T-helper 2 cell treated with Interferon-gamma antibody and Interleukin-4, amounts not matched to agents 5 μg/mL and 100 μg/mL, for 36 hours (primary cell): ENCODE data around the gene TEX54.
"Not testable (repeated sequence)": the region's sequence is repeated elsewhere in the genome, so short reads cannot be mapped to it uniquely, and the experiment has no call there.

Experiments
- DNase-seq: peaks from one replicate; pipeline ENCODE4 v3.0.0; 2021; ENCODE audit warnings: low spot score
- H3K27ac Mint-ChIP-seq: one replicate; pipeline ENCODE4 v1.8.0; 2021; ENCODE audit warnings: mild to moderate bottlenecking, mixed read lengths
- H3K27me3 Mint-ChIP-seq: one replicate; pipeline ENCODE4 v1.8.0; 2021; ENCODE audit warnings: low read depth, mixed read lengths
- H3K36me3 Mint-ChIP-seq: one replicate; pipeline ENCODE4 v1.8.0; 2021; ENCODE audit warnings: low read depth, mixed read lengths
- H3K4me1 Mint-ChIP-seq: one replicate; pipeline ENCODE4 v1.8.0; 2021; ENCODE audit warnings: low read depth, mixed read lengths
- H3K4me3 Mint-ChIP-seq: one replicate; pipeline ENCODE4 v1.8.0; 2022; ENCODE audit warnings: mild to moderate bottlenecking, moderate library complexity, mixed read lengths
- H3K9me3 Mint-ChIP-seq: one replicate; pipeline ENCODE4 v1.8.0; 2021; ENCODE audit warnings: mixed read lengths

The TEX54 gene

GRCh38 chr11:62831520-62832335 lies 913 bp downstream of the TEX54 start, which contains the start of gene STX5:
Gene STX5, minus strand, starts transcription at chr11:62832051. Its CDS starts 808 bp downstream, at chr11:62831243.
- Mint-ChIP-seq H3K27ac (peak within 1 kb of the TSS; percentile 99), H3K4me3 (peak within 1 kb of the TSS; percentile 91)

DNA sequence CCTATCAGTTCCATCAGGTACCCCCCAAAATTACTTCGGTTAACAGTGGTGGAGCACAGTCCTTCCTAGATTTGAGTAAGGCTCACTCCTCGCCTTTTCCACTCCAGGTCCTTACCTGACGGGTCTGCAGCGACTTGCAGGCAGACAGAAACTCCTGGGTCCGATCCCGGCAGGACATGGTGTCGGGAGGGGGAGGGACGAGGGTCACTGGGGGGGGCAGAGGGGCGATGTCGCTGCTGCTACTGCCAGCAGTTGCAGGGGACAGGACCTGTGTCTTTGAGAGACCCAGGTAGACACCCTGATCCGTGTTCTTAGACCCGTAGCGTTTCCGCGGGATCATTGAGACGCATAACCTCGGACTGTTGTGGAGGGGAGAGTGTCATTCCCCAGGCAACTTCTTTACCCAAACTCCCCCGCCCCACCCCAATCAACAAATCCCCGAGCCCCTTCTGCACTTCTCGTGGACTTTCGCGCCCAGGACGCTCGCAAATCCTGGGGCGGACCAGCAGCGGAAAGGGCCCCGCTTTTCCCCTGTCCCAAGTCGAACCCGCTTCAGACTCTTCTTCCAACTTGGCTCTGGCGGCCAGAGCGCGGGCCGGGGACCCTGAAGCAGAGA lies 1.6 kb downstream of the TEX54 start:
- Mint-ChIP-seq H3K9me3 (no peaks in the 10 kb centered on the region), H3K27ac (peak overlapping the region; percentile 99), H3K27me3 (no peaks in the 10 kb centered on the region), H3K36me3 (peaks cover 34% of the 10 kb centered on the region), H3K4me3 (peak overlapping the region; percentile 91), H3K4me1 (peaks cover 20% of the 10 kb centered on the region)
- DNase-seq: no peak

More at GRCh38 chr11:62831520-62832335, 913 bp downstream of the TEX54 start, which contains the start of gene STX5:
- Mint-ChIP-seq H3K36me3 (peaks cover 38% of the 10 kb centered on the region), H3K9me3 (no peaks in the 10 kb centered on the region), H3K4me1 (peaks cover 20% of the 10 kb centered on the region), H3K27me3 (no peaks in the 10 kb centered on the region)
- DNase-seq: peak; percentile 99

- not testable (repeated sequence) for H3K9me3 Mint-ChIP-seq, H3K27ac Mint-ChIP-seq
- peaks cover 39% of the 10 kb centered on the region for H3K36me3 Mint-ChIP-seq
Measured at GRCh38 chr11:62828130-62828529, 4.5 kb downstream of the TEX54 start.

GRCh38 chr11:62823677-62824076 lies 9.0 kb downstream of the TEX54 start:
- peaks cover 46% of the 10 kb centered on the region for H3K36me3 Mint-ChIP-seq
- H3K4me3 Mint-ChIP-seq: no peak overlapping the region
- no peaks in the 10 kb centered on the region for H3K9me3 Mint-ChIP-seq
- H3K4me1 Mint-ChIP-seq: peaks cover 4% of the 10 kb centered on the region
- no peaks in the 10 kb centered on the region for H3K27me3 Mint-ChIP-seq
- no peak for DNase-seq
- H3K27ac Mint-ChIP-seq: no peak overlapping the region

More at GRCh38 chr11:62828130-62828529, 4.5 kb downstream of the TEX54 start:
- H3K4me1 Mint-ChIP-seq: peaks cover 16% of the 10 kb centered on the region
- DNase-seq, H3K4me3 Mint-ChIP-seq, H3K27me3 Mint-ChIP-seq: not testable (repeated sequence)

DNA sequence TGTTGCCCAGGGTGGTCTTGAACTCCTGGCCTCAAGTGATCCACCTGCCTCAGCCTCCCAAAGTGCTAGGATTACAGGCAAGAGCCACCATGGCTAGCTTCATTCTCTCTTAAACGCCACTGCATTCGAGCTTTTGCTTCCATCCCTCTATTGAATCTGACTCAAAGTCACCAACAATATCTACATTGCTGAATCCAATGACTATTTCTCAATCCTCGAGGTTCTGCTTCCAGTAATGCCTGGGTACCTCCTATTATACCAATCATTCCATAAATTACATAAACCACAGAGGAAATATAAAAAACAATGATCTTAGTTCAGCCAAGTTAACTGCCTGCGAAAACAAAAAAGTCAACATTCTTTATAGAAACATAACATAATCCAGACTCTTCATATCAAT lies 15.5 kb downstream of the TEX54 start:
- peaks cover 13% of the 10 kb centered on the region for H3K36me3 Mint-ChIP-seq
- no peak for DNase-seq
- H3K4me3 Mint-ChIP-seq: no peak overlapping the region
- H3K27me3 Mint-ChIP-seq: no peaks in the 10 kb centered on the region
- H3K9me3 Mint-ChIP-seq: no peaks in the 10 kb centered on the region
- H3K27ac Mint-ChIP-seq: no peak overlapping the region
- no peaks in the 10 kb centered on the region for H3K4me1 Mint-ChIP-seq

DNA sequence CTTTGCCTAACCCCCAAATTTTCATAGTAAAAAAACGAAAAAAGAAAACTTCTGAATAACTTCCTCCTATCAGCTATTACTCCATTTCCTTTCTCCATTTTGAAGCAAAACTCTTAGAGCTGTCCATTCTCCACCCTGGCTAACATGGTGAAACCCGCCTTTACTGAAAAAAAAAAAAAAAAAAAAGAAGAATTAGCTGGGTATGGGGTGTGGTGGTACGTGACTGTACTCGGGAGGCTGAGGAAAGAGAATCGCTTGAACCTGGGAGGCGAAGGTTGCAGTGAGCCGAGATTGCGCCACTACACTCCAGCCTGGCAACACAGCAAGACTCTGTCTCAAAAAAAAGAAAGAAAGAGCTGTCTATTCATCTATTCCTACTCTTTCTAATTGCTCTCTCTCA lies 16.1 kb downstream of the TEX54 start:
- Mint-ChIP-seq H3K36me3 (peaks cover 13% of the 10 kb centered on the region), H3K9me3 (no peaks in the 10 kb centered on the region), H3K27me3 (no peaks in the 10 kb centered on the region), H3K4me3 (no peak overlapping the region), H3K27ac (no peak overlapping the region), H3K4me1 (no peaks in the 10 kb centered on the region)
- no peak for DNase-seq

DNA sequence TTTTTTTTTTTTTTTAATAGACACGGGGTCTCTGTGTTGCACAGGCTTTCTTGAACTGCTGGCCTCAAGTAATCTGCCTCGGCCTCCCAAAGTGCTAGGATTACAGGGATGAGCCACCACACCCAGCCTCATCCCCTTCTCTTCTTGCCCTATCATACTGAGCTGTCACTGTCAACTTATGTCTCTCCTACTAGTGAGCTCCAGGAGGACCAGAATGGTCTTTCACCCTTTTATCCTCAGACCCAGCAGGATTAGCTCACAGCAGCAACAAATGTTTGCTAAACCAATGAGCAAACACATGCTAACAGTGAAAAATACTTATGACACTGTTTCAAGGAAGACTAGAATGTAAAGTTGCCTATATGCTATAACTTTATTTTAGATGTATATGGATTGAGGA lies 21.0 kb downstream of the TEX54 start:
- no peak overlapping the region for H3K27ac Mint-ChIP-seq
- H3K36me3 Mint-ChIP-seq: peaks cover 4% of the 10 kb centered on the region
- H3K4me1 Mint-ChIP-seq: peaks cover 1% of the 10 kb centered on the region
- no peak for DNase-seq
- H3K9me3 Mint-ChIP-seq: no peaks in the 10 kb centered on the region
- no peaks in the 10 kb centered on the region for H3K27me3 Mint-ChIP-seq
- H3K4me3 Mint-ChIP-seq: no peak overlapping the region

GRCh38 chr11:62810748-62811147 lies 21.9 kb downstream of the TEX54 start:
- H3K27ac Mint-ChIP-seq: no peak overlapping the region
- H3K27me3 Mint-ChIP-seq: no peaks in the 10 kb centered on the region
- peaks cover 7% of the 10 kb centered on the region for H3K4me1 Mint-ChIP-seq
- no peaks in the 10 kb centered on the region for H3K9me3 Mint-ChIP-seq
- no peak for DNase-seq
- peaks cover 4% of the 10 kb centered on the region for H3K36me3 Mint-ChIP-seq
- H3K4me3 Mint-ChIP-seq: no peak overlapping the region

DNA sequence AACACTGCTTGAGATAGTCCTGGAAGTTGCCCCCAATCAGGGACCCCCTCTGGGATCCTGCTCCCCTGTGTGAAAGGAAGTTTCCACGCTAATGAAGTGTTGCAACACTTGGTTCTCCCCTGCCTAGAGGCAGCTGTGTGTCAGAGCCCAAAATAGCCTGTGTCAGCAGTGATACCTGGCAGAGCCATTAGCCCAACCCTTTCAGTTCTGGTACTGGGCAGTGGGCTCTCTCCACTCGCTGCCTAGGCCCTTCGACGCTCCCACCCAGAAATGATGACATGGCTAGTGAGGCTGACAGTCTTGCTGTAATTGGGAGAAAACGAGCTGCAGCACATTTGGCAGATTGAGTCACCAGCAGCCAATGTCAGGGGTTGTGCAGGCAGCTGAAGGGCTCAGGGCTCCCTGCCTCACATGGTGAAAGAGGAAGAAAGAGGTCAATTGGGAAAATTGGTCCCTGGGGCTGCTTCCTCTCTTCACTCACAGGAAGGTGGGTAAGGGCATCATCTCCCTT lies 26.0 kb downstream of the TEX54 start:
- Mint-ChIP-seq H3K27me3 (no peaks in the 10 kb centered on the region), H3K27ac (peak overlapping the region; percentile 99), H3K36me3 (peaks cover 31% of the 10 kb centered on the region), H3K4me3 (peak overlapping the region; percentile 94), H3K4me1 (peaks cover 20% of the 10 kb centered on the region), H3K9me3 (no peaks in the 10 kb centered on the region)
- no peak for DNase-seq

DNA sequence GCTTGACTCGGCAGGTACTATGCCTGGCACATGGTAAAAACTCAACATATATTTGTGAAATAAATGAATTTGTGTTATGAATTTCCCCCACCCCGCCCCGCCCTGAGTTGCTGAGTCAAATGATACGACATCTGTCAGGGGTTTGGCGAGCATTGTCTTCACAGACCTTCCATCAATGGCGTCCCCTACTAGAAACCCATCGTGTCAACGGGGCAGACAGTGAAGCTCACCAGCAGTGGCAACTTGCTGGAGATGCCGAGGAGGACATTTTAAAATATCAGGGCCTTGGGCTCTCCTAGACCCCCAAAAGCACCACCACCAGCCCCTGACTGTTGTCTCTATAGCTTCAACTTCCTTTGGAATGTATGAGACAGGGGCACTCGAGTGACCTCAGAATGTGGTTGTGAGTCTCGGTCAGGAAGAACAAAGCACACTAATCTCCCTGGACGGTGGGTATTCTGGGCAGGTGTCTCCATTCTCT lies 26.6 kb downstream of the TEX54 start:
- H3K9me3 Mint-ChIP-seq: no peaks in the 10 kb centered on the region
- H3K4me3 Mint-ChIP-seq: peak overlapping the region; percentile 94
- H3K27me3 Mint-ChIP-seq: no peaks in the 10 kb centered on the region
- H3K4me1 Mint-ChIP-seq: peaks cover 20% of the 10 kb centered on the region
- peaks cover 38% of the 10 kb centered on the region for H3K36me3 Mint-ChIP-seq
- peak overlapping the region; percentile 99 for H3K27ac Mint-ChIP-seq
- no peak for DNase-seq

DNA sequence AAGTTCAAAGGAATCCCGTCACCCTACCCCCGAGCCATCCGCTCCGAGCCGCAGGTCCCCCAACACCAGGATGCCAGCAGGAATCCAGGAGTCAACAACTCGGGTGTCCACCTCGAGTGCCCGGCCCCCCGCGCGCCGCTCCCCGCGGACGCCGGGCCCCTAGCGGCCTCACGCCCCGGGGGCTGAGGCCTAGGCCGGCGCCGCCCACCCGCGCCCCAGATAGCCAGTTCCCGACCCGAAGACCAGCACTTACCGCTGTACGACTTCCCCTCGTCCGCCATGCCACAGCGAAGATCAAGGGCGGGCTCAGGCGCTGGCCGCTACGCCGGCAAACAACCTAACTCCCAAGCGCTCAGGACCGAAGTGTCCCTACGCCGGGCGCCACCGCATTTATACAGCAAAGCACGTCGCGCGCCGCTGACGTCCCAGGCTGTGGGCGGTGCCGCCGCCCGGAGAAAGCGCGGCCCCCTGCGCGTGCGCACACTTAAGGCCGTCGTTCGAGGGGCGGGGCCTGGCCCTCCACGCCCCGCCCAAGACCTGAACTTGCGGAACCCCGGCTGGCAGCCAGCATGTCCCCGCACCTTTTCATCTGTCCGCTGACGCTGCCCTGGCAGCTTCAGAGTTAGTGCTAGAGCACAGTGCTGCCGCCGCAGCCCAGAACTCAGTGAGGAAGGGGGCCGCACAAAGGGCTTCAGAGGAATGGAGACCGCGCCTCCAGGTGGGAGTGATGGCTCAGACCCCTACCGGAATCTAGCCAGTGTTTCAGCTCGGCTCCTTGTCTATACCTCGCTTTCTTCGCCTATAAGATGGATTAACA lies 27.4 kb downstream of the TEX54 start, which contains the start of gene NXF1:
Gene NXF1, minus strand, starts transcription at position 365 of the 817 bp plus-strand sequence. Its CDS starts 84 bp downstream, at position 281.
- H3K9me3 Mint-ChIP-seq: no peaks in the 10 kb centered on the region
- peak within 1 kb of the TSS; percentile 94 for H3K4me3 Mint-ChIP-seq
- H3K36me3 Mint-ChIP-seq: peaks cover 41% of the 10 kb centered on the region
- DNase-seq: peak; percentile 97
- H3K4me1 Mint-ChIP-seq: peaks cover 20% of the 10 kb centered on the region
- H3K27me3 Mint-ChIP-seq: no peaks in the 10 kb centered on the region
- peak within 1 kb of the TSS; percentile 99 for H3K27ac Mint-ChIP-seq

DNA sequence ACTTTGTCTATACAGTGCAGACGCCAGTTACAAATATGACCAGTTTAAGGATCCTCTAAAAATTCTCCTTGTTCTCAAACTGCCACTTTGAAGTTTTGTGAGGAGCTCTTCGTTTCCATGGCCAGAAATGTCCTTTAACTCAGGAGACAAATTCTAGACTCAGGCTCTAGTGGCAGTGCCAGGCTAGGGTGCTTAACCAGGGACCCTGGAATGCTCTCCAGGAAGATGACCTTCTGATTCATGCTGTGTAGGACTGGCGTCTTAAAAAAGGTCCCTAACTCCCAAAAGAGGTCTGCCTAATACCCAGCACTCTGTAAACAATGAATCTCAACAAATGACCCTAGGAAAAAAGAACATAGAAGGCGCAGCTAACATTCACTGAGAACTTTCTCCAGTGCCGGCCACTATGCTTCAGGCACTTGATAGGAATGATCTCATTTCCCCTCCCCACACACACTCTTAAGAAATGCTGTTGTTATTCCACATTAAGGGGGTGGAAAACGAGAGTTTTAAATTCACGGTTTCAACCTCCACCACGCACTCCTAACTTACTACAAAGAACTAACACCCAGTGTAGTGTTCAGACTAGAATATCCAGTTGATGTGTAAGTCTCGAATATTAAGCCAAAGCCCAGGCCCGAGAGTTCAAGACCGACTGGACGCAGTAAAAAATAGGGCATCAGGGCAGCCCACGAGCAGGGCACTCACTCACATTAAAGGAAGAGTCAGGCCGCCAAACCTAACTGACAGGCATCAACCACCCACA lies 28.1 kb downstream of the TEX54 start:
- Mint-ChIP-seq H3K27ac (peak overlapping the region; percentile 91), H3K4me3 (peak overlapping the region; percentile 94), H3K4me1 (peaks cover 20% of the 10 kb centered on the region), H3K9me3 (no peaks in the 10 kb centered on the region), H3K36me3 (peaks cover 46% of the 10 kb centered on the region), H3K27me3 (no peaks in the 10 kb centered on the region)
- no peak for DNase-seq

- peaks cover 14% of the 10 kb centered on the region for H3K4me1 Mint-ChIP-seq
- H3K9me3 Mint-ChIP-seq: no peaks in the 10 kb centered on the region
- no peak overlapping the region for H3K27ac Mint-ChIP-seq
- H3K27me3 Mint-ChIP-seq: no peaks in the 10 kb centered on the region
- peaks cover 72% of the 10 kb centered on the region for H3K36me3 Mint-ChIP-seq
- DNase-seq: no peak
- H3K4me3 Mint-ChIP-seq: no peak overlapping the region
Measured at GRCh38 chr11:62801071-62801470, 31.6 kb downstream of the TEX54 start.
